HG02840 (cell line): ENCODE data around the gene CDH22.

Experiments
- ATAC-seq: cut with Tn5 transposase; IDR thresholded peaks from one replicate; pipeline ENCODE4 v1.9.1; 2021; ENCODE audit warnings: mild to moderate bottlenecking, moderate library complexity, moderate number of reproducible peaks; ENCODE audit not compliant: unreplicated experiment, low FRiP score

Gene CDH22

GRCh38 chr20:46308258-46309157, at the start of gene CDH22:
Gene CDH22 (minus strand): TSS chr20:46308498. CDS start chr20:46251294, 57,204 bp downstream.
- no peak for ATAC-seq

GRCh38 chr20:46357030-46357514, 48.8 kb upstream of the CDH22 start:
- no peak for ATAC-seq

GRCh38 chr20:46356195-46357029, 48.1 kb upstream of the CDH22 start:
- no peak for ATAC-seq

- ATAC-seq = no peak
These were observed 47.5 kb upstream of the CDH22 start for GRCh38 chr20:46355778-46356177.

- no peak for ATAC-seq
These were observed 46.8 kb upstream of the CDH22 start for GRCh38 chr20:46354920-46355654.

- no peak for ATAC-seq
These were observed 45.9 kb upstream of the CDH22 start for GRCh38 chr20:46354207-46354555.

GRCh38 chr20:46353500-46354206, 45.4 kb upstream of the CDH22 start:
- no peak for ATAC-seq

- no peak for ATAC-seq
These were observed 44.2 kb upstream of the CDH22 start for GRCh38 chr20:46352370-46352938.

- no peak for ATAC-seq
These were observed 43.2 kb upstream of the CDH22 start for GRCh38 chr20:46351357-46352058.

GRCh38 chr20:46350986-46351267, 42.6 kb upstream of the CDH22 start:
- ATAC-seq = no peak

- no peak for ATAC-seq
These were observed 42.1 kb upstream of the CDH22 start for GRCh38 chr20:46350201-46350985.

GRCh38 chr20:46349742-46350056, 41.4 kb upstream of the CDH22 start:
- no peak for ATAC-seq

GRCh38 chr20:46349035-46349741, 40.9 kb upstream of the CDH22 start:
- no peak for ATAC-seq

- no peak for ATAC-seq
These were observed 39.8 kb upstream of the CDH22 start for GRCh38 chr20:46347841-46348803.

GRCh38 chr20:46346770-46347169, 38.5 kb upstream of the CDH22 start:
- ATAC-seq = no peak

GRCh38 chr20:46344488-46345162, 36.3 kb upstream of the CDH22 start:
- ATAC-seq = no peak
